ENCODE measurements around the gene PAX6. TPM values are rescaled to one million over a fixed set of nuclear protein-coding genes. Genes with fewer than 3 reads are reported as not detected.

PAX6 gene
- total RNA-seq, 1 donor from 2014 or later, result not detected

DNA sequence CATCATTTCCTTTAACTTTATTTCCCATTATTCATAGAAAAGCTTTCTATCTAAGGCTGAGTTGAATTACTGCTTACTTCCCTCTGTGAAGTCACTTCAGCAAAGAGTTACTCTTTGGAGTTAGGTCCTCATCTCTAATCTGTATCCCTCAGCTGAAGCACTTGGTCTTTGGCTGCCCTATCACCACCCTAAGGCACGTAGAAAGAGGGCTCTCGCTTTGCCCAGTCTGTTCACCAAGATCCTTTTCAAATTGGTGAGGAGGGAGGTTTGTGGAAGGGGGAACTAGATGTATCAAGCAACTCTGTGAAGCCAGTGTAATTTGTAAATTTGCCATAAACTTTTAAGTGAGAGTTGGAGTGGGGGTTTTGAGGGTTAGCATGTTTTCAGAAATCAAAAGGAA, 43.4 kb downstream of the PAX6 start:
- H3K4me3 ChIP-seq (ENCODE audit: low read depth, low read length), result no peak overlapping the region
- DNase-seq (ENCODE audit: low read depth), result no peak
- TF ChIP-seq, protein P1, sequence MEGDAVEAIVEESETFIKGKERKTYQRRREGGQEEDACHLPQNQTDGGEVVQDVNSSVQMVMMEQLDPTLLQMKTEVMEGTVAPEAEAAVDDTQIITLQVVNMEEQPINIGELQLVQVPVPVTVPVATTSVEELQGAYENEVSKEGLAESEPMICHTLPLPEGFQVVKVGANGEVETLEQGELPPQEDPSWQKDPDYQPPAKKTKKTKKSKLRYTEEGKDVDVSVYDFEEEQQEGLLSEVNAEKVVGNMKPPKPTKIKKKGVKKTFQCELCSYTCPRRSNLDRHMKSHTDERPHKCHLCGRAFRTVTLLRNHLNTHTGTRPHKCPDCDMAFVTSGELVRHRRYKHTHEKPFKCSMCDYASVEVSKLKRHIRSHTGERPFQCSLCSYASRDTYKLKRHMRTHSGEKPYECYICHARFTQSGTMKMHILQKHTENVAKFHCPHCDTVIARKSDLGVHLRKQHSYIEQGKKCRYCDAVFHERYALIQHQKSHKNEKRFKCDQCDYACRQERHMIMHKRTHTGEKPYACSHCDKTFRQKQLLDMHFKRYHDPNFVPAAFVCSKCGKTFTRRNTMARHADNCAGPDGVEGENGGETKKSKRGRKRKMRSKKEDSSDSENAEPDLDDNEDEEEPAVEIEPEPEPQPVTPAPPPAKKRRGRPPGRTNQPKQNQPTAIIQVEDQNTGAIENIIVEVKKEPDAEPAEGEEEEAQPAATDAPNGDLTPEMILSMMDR (conservative IDR thresholded peaks at IDR 0.05; ENCODE audit: low read depth, low read length), result no peak

DNA sequence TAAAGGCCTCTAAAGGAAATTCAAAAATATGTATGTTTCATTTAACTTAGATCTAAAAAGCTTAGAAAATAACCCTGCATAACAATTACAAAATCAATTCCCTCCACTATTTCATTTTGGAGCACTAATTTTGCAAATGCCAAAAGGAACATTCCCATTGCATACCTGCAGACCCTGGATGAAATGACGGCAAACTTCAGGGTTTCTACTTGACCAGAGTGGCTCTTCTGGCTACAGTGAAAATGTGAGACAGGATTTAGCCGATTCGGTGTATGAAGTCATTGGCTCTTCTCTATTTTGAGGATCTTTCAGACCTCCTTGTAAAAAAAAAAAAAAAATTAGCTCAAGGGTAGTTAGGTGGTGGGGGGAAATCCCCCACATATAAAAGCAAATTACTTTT, 44.1 kb downstream of the PAX6 start:
- no peak for DNase-seq (ENCODE audit: low read depth)
- no peak overlapping the region for H3K4me3 ChIP-seq (ENCODE audit: low read depth, low read length)
- TF ChIP-seq, protein P1 (conservative IDR thresholded peaks at IDR 0.05; ENCODE audit: low read depth, low read length), result no peak

DNA sequence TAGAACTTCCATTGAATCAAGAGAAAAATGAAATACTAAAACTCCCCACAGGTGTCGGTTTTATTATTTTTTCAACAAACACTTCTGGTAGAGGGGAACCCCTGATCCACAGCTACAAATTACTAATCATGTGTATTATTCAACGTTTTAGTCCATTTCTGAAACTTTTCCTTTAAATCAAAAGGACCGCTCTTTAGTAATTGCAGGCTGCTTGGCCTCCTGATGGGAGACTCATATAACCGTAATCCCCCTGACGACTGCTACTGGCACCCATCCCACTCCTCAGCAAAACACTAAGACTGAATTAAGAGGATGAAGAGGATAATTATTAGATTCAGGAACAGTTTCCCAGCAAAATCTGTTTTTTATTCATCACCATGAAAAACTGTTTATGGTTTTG, 46.4 kb downstream of the PAX6 start:
- no peak overlapping the region for H3K4me3 ChIP-seq (ENCODE audit: low read depth, low read length)
- TF ChIP-seq, protein P1 (conservative IDR thresholded peaks at IDR 0.05; ENCODE audit: low read depth, low read length), result no peak

DNA sequence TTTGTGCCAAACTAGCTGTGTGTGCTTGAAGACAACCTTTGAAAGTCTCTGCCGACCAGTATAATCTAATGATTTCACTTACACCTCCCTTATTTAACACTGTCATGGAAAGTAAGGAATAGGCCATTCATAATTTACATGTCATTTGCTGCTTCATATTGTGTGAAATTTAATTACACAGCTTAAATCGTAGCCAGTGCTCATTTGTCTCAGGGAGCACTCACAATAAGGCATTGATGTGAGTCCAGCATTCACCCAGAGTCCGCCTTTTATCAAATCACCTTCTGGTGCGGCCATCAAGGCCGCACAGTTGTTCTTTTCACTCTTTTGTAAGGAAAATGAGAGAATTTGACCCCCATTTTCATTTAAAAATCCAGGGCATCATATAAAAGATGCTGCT, 46.9 kb downstream of the PAX6 start:
- no peak for DNase-seq (ENCODE audit: low read depth)

More for the DNA sequence above, 46.4 kb downstream of the PAX6 start:
- DNase-seq (ENCODE audit: low read depth), result no peak

DNA sequence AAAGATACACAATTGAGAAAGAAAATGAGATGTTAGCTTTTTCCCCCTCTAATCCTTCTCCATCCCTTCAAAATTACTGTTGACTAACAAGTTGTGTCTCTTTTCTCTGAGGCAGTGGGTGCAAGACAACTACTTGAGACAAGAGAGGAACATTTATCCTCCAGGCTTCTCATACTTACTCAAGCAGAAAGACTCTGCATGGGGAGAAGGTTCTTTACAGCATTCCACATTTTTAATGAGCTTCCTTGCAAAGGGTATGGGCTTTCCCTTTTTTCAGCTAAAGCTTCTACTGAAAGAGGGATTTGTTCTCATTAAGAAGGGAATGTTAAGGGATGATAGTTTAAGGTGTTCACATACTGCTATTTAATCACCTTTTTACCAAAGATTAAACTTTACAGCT, 47.8 kb downstream of the PAX6 start:
- no peak overlapping the region for H3K4me3 ChIP-seq (ENCODE audit: low read depth, low read length)
- TF ChIP-seq, protein P1 (conservative IDR thresholded peaks at IDR 0.05; ENCODE audit: low read depth, low read length), result no peak
- DNase-seq (ENCODE audit: low read depth), result no peak

More for the DNA sequence above, 46.9 kb downstream of the PAX6 start:
- TF ChIP-seq, protein P1 (conservative IDR thresholded peaks at IDR 0.05; ENCODE audit: low read depth, low read length), result no peak
- no peak overlapping the region for H3K4me3 ChIP-seq (ENCODE audit: low read depth, low read length)

DNA sequence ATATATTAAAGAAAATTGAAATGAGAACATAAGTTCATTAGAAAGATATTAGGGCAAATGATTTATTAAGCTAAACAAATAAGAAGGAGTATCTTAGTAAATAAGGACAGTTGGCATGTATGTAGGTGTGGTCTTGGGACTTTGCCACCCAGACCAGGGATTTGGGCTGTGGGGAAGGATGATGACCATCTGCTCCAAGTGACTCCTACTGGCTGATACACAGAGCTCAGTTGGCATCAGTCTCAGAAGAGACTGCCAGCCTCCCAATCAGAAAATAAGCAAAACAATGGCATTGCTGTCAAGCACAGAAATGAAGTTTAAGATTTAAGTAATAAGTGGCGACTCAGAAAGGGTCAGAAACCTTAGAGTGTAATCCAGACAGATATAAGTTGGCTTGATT, 49.5 kb downstream of the PAX6 start:
- no peak overlapping the region for H3K4me3 ChIP-seq (ENCODE audit: low read depth, low read length)
- TF ChIP-seq, protein P1 (conservative IDR thresholded peaks at IDR 0.05; ENCODE audit: low read depth, low read length), result no peak
- DNase-seq (ENCODE audit: low read depth), result no peak

DNA sequence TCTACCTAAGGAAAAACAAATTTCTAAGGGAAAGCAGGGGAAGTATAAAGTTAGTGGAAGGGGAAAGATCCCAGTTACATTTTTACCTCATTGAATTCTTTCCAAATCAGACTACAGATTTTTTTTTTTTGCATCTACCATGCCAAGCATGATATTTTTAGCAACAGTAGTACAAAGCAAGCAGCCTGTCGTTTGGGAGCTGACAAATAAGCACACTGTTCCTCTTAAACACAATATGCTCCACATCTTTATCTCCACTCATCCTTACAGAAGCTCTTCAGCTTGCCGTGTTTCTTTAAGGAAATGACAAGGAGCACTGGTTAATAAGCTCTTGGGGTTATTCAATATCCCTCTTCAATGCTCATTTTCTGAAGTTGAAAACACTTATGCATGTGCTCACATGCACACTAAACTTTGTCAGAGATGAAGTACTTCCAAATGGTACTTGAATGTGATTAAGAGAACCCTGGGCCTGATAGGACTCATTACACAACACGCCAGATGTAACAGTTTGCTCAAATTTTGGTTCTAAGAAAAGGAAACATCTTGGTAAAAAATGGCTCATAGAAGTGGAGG, 53.8 kb downstream of the PAX6 start:
- TF ChIP-seq, protein P1 (conservative IDR thresholded peaks at IDR 0.05; ENCODE audit: low read depth, low read length), result no peak
- no peak overlapping the region for H3K4me3 ChIP-seq (ENCODE audit: low read depth, low read length)
- DNase-seq (ENCODE audit: low read depth), result no peak

All from epithelial cell of proximal tubule (primary cell).